ENCODE results near the gene NIT1. TPM values are rescaled to one million over a fixed set of nuclear protein-coding genes. Genes with fewer than 3 reads are reported as not detected.

The NIT1 gene
- total RNA-seq (10 to 100 TPM; 20.1 to 43.8 (median 28.5) TPM), polyA plus RNA-seq (10 to 100 TPM; 24.0 to 39.9 (median 30.7) TPM)
- long read RNA-seq, donor 1, transcript NIT1-203 (7 exons, 1,362 nt): major isoform, 20 of 38 reads
- long read RNA-seq, donor 1, partial matches to known transcripts: 2 of 38 reads
- long read RNA-seq, donor 1, other reads (novel, unspliced or antisense): 11 of 38 reads
- long read RNA-seq, donor 2, transcript NIT1-203 (7 exons, 1,362 nt): major isoform, 15 of 29 reads
- long read RNA-seq, donor 2, partial matches to known transcripts: 0 of 29 reads
- long read RNA-seq, donor 2, other reads (novel, unspliced or antisense): 11 of 29 reads

GRCh38 chr1:161117759-161118581 is at the start of gene NIT1, which contains the start of gene PFDN2:
Gene NIT1, plus strand, starts transcription at chr1:161118105. Its CDS starts 72 bp downstream, at chr1:161118177.
Gene PFDN2, minus strand, starts transcription at chr1:161118037. Its CDS starts 11 bp downstream, at chr1:161118026.
- H3K27ac ChIP-seq: peak within 1 kb of the TSS; percentile 97
- intact Hi-C loops (cut with DNase I): no loop called here
- H3K36me3 ChIP-seq (ENCODE audit: insufficient read depth in 1 of 2, low read depth in 1 of 2): peaks cover 0 to 37% of the 10 kb centered on the region in 2 donors
- H3K4me1 ChIP-seq: peaks cover 54% of the 10 kb centered on the region
- no peaks in the 10 kb centered on the region for H3K9me3 ChIP-seq
- peak; percentile 82 to 91 (median 86) for ATAC-seq
- 0 to 1% (median 0%) methylated on average over 56 to 58 of the region's 58 CpGs for WGBS, 3 donors
- no peak for TF ChIP-seq CTCF (IDR thresholded peaks at IDR 0.05)
- no peaks in the 10 kb centered on the region for H3K27me3 ChIP-seq (ENCODE audit: insufficient read depth in 3 of 3, low read length in 2 of 3)
- DNase-seq: peak; percentile 89 to 93
- peak within 1 kb of the TSS; percentile 83 for H3K4me3 ChIP-seq

DNA sequence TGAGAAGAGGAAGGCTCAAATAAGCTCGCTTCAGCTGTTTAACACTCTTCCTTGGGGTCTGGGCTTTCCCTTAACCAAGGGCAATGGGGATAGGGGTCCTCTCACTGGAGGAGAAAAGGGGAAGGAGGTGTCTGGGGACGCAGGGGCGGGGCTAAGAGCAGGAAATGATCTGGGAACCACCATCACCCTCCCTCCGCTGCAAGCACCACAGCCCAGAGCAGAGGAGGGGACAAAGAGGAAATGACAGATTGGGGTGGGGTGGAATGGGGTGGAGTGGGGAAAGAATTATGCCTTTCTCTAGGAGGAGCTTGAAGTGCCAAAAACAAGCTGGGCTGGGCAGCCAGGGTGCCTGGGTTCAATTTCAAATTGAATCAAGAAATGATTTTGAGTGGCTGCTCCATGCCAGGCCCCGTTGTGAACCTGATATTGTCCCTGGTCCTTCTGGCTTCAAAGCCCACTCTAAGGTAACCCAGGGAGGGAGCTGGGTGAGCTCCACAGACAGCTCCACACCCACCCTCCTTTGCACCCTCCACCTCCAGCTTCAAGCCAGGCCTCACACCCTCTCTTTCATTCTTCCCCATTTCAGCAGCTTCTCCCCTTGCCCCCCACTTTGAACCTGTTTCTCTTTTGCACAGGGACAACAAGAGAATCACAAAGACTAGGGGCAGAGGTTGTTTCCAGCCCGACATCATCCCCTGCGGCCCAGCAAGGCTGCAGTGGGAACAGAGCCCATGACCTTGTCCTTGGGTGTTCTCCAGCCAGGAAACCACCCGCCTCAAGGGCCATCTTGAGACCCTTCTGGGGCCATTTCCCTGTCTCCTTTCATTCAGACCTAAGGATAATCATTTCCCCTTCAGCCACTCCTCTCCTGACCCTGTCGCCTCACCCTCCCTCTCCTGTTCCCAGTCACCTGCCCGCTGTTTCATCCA is 49.3 kb upstream of the NIT1 start:
- WGBS, 3 donors: 63 to 68% (median 65%) methylated on average over 10 of the region's 10 CpGs
- no peak overlapping the region for H3K27ac ChIP-seq
- H3K4me1 ChIP-seq: no peaks in the 10 kb centered on the region
- H3K36me3 ChIP-seq (ENCODE audit: insufficient read depth in 1 of 2, low read depth in 1 of 2): no peaks in the 10 kb centered on the region
- H3K4me3 ChIP-seq: peak overlapping the region; percentile 49
- H3K27me3 ChIP-seq (ENCODE audit: insufficient read depth in 3 of 3, low read length in 2 of 3): peaks cover 0 to 15% (median 0%) of the 10 kb centered on the region in 3 donors
- no peak for TF ChIP-seq CTCF (IDR thresholded peaks at IDR 0.05)
- no peaks in the 10 kb centered on the region for H3K9me3 ChIP-seq
- DNase-seq (peak; percentile 61 to 71), ATAC-seq (peak; percentile 28 to 70 (median 42))
- intact Hi-C loops (cut with DNase I): no loop called here

- no peak for TF ChIP-seq CTCF (IDR thresholded peaks at IDR 0.05)
- 80 to 84% (median 81%) methylated on average over 9 of the region's 9 CpGs for WGBS, 3 donors
- no peak for DNase-seq
- no peaks in the 10 kb centered on the region for H3K4me1 ChIP-seq
- no peak overlapping the region for H3K27ac ChIP-seq
- no peaks in the 10 kb centered on the region for H3K36me3 ChIP-seq (ENCODE audit: insufficient read depth in 1 of 2, low read depth in 1 of 2)
- no peak for ATAC-seq
- peaks cover 0 to 8% (median 0%) of the 10 kb centered on the region in 3 donors for H3K27me3 ChIP-seq (ENCODE audit: insufficient read depth in 3 of 3, low read length in 2 of 3)
- intact Hi-C loops (cut with DNase I): no loop called here
- H3K4me3 ChIP-seq: peak overlapping the region; percentile 49
- H3K9me3 ChIP-seq: no peaks in the 10 kb centered on the region
Observed at GRCh38 chr1:161069241-161069640, 48.7 kb upstream of the NIT1 start.

- Histone ChIP-seq H3K27me3 (ENCODE audit: insufficient read depth in 3 of 3, low read length in 2 of 3) (peaks cover 0 to 5% (median 0%) of the 10 kb centered on the region in 3 donors), H3K9me3 (no peaks in the 10 kb centered on the region), H3K27ac (no peak within 1 kb of the TSS), H3K4me1 (no peaks in the 10 kb centered on the region), H3K4me3 (peak within 1 kb of the TSS; percentile 49), H3K36me3 (ENCODE audit: insufficient read depth in 1 of 2, low read depth in 1 of 2) (no peaks in the 10 kb centered on the region)
- intact Hi-C loops (cut with DNase I): loop anchor here in 1 of 2 donors (5.0 kb wide), 1 partner anchor 68 kb away; no protein-coding TSS in a partner anchor
- DNase-seq (peak; percentile 62 to 83), ATAC-seq (peak; percentile 39 to 60 (median 49))
- WGBS, 3 donors: 68 to 75% (median 74%) methylated on average over 9 of the region's 9 CpGs
- no peak for TF ChIP-seq CTCF (IDR thresholded peaks at IDR 0.05)
Observed at GRCh38 chr1:161069731-161070270, 48.1 kb upstream of the NIT1 start, which contains the start of gene ARHGAP30. Gene ARHGAP30, minus strand, starts transcription at chr1:161069891. Its CDS starts 267 bp downstream, at chr1:161069624.

Measured in psoas muscle (tissue), 8 donors.